Measurements from ENCODE around the gene KIAA1755.

Gene KIAA1755

DNA sequence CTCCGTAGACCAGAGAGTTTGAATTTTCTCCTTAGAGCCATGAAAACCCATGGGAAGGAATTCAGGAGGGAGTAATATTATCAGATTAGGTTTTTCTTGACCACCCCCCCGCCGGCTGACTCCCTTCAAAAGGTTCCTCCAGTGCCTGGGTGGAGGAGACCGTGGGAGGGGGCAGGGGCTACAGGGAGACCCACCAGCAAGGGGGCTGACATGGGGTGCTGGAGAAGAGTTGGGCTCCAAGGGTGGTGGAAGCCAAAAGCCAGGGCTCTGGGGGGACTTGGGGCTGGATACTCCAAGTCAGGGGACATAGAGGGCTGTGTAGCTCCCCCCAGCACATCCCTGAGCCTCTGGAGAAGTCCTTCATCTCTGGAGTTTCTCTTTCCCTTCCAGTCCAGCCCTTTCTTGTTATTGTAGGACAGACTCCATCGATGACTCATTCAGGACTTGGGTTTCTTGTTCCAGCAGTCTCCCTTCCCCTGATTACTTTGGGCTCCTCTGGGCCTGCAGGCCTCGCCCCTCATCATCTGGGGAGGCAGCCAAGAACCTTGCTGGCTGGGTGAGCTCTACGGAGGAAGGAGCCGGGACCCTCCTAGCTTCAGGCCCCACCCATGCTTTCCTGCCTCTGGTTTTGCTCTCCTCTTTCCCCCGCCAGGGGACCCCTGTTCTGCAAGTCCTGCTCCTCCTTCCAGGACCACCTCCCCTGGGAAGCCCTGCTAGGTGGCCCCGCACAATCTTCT, 10.5 kb upstream of the KIAA1755 start:
- H3K9me3 ChIP-seq (ENCODE audit: control insufficient read depth, low read length), result no peaks in the 10 kb centered on the region
- no peak overlapping the region for H3K4me2 ChIP-seq (ENCODE audit: low read length)
- no peak overlapping the region for H2AFZ ChIP-seq
- no peaks in the 10 kb centered on the region for H3K79me2 ChIP-seq
- no peak overlapping the region for H3K27ac ChIP-seq
- H3K9ac ChIP-seq, result no peak overlapping the region
- H3K27me3 ChIP-seq (ENCODE audit: control insufficient read depth, insufficient read depth, low read length), result no peaks in the 10 kb centered on the region
- H3K4me3 ChIP-seq (ENCODE audit: low read depth, low read length), result no peak overlapping the region
- no peaks in the 10 kb centered on the region for H3K36me3 ChIP-seq (ENCODE audit: control insufficient read depth, insufficient read depth, low read length)
- TF ChIP-seq, protein P1, sequence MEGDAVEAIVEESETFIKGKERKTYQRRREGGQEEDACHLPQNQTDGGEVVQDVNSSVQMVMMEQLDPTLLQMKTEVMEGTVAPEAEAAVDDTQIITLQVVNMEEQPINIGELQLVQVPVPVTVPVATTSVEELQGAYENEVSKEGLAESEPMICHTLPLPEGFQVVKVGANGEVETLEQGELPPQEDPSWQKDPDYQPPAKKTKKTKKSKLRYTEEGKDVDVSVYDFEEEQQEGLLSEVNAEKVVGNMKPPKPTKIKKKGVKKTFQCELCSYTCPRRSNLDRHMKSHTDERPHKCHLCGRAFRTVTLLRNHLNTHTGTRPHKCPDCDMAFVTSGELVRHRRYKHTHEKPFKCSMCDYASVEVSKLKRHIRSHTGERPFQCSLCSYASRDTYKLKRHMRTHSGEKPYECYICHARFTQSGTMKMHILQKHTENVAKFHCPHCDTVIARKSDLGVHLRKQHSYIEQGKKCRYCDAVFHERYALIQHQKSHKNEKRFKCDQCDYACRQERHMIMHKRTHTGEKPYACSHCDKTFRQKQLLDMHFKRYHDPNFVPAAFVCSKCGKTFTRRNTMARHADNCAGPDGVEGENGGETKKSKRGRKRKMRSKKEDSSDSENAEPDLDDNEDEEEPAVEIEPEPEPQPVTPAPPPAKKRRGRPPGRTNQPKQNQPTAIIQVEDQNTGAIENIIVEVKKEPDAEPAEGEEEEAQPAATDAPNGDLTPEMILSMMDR (IDR thresholded peaks at IDR 0.05), result no peak
- no peaks in the 10 kb centered on the region for H3K4me1 ChIP-seq

DNA sequence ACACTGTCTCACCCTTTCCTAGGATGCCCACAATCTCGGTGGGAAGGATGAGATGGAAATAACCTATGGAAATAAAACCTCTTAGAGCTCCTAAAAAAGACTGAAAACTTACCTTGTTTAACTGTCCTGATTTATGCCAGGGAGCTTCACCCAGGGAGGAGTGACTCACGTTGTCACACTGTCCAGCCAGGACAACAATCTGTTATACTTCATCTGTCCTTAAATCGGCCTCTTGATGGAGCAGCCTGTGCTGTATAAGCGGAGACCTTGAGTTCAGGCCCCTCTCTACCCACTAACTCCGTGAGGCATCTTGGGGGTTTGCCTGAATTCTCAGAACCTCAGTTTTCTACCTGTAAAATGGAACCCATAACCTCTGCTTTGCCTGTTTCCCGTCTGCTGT, 9.2 kb upstream of the KIAA1755 start:
- Histone ChIP-seq H2AFZ (no peak overlapping the region), H3K9ac (no peak overlapping the region), H3K27ac (no peak overlapping the region), H3K4me2 (ENCODE audit: low read length) (no peak overlapping the region), H3K9me3 (ENCODE audit: control insufficient read depth, low read length) (no peaks in the 10 kb centered on the region), H3K79me2 (no peaks in the 10 kb centered on the region), H3K4me1 (no peaks in the 10 kb centered on the region), H3K4me3 (ENCODE audit: low read depth, low read length) (no peak overlapping the region), H3K36me3 (ENCODE audit: control insufficient read depth, insufficient read depth, low read length) (no peaks in the 10 kb centered on the region), H3K27me3 (ENCODE audit: control insufficient read depth, insufficient read depth, low read length) (no peaks in the 10 kb centered on the region)
- TF ChIP-seq, protein P1 (IDR thresholded peaks at IDR 0.05), result no peak

DNA sequence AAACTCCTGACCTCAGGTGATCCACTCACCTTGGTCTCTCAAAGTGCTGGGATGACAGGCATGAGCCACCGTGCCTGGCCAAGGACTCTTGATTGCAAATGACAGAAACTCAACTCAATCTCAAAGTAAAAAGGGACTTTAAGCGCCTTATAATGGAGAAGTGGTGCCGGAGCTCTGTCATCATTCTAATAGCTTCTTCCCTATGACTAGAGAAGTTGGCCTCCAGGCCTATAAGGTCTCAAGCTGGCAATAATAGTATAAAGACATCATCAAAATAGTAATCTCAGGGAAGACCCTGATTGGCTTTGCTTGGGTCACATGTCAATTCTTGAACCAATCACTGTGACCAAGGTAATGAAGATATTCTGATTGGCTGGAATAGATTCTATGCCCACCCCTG, 8.5 kb upstream of the KIAA1755 start:
- Histone ChIP-seq H3K27ac (no peak overlapping the region), H3K9ac (no peak overlapping the region), H3K4me1 (no peaks in the 10 kb centered on the region), H3K9me3 (ENCODE audit: control insufficient read depth, low read length) (no peaks in the 10 kb centered on the region), H2AFZ (no peak overlapping the region), H3K4me3 (ENCODE audit: low read depth, low read length) (no peak overlapping the region), H3K79me2 (no peaks in the 10 kb centered on the region), H3K36me3 (ENCODE audit: control insufficient read depth, insufficient read depth, low read length) (no peaks in the 10 kb centered on the region), H3K27me3 (ENCODE audit: control insufficient read depth, insufficient read depth, low read length) (no peaks in the 10 kb centered on the region), H3K4me2 (ENCODE audit: low read length) (no peak overlapping the region)
- TF ChIP-seq, protein P1 (IDR thresholded peaks at IDR 0.05), result no peak

DNA sequence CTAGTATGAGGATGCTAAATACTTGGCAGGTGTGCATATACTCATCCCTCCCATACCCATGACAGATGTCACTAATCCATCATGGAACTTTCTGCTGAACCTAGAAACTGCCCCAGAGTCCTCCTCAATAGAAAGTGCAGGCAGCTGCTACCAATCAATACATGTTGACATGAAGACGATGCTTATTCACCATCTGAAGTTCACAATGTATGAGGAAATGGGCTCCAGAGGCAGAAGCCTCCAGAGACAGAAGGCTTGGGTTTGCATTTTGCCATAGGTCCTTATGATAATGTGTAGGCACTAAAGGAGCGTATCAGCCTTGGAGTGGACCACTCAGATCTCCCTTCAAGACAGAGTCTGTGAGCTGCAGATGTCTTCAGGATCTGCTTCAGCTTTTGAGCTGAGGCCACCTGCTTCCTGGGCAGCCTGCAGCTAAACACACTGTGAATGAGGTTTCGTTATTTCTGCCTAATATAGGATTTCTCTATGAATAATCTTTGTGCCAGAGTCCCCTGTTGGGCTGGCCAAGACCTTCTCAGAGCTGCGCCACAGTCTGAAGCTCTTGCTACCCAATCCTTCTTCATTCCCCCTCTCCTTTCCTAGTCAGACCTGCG, 7.5 kb upstream of the KIAA1755 start:
- Histone ChIP-seq H3K9me3 (ENCODE audit: control insufficient read depth, low read length) (no peaks in the 10 kb centered on the region), H3K4me1 (no peaks in the 10 kb centered on the region), H3K36me3 (ENCODE audit: control insufficient read depth, insufficient read depth, low read length) (no peaks in the 10 kb centered on the region), H3K27ac (no peak overlapping the region), H2AFZ (no peak overlapping the region), H3K4me2 (ENCODE audit: low read length) (no peak overlapping the region), H3K79me2 (no peaks in the 10 kb centered on the region), H3K9ac (no peak overlapping the region), H3K27me3 (ENCODE audit: control insufficient read depth, insufficient read depth, low read length) (no peaks in the 10 kb centered on the region), H3K4me3 (ENCODE audit: low read depth, low read length) (no peak overlapping the region)
- TF ChIP-seq, protein P1 (IDR thresholded peaks at IDR 0.05), result no peak

DNA sequence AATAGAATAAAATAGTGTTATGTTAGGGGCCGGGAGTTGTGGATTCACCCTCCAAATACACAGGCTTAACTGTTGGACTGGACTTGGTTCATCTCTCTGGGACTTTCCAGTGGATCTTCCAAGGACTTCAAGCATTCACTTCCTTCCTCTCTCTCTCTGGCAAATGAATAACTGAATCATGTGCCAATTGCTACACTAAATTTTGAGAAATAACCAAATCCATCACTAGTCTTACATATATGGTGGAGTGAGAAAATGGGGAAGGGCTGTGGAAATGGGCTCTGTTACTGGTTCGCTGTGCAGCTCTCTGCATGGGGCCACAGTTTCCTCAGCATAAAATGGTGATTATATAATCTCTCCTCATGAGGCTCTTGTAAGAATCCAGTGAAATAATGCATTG, 6.8 kb upstream of the KIAA1755 start:
- TF ChIP-seq, protein P1 (IDR thresholded peaks at IDR 0.05), result no peak
- Histone ChIP-seq H2AFZ (no peak overlapping the region), H3K79me2 (no peaks in the 10 kb centered on the region), H3K4me1 (no peaks in the 10 kb centered on the region), H3K27ac (no peak overlapping the region), H3K9me3 (ENCODE audit: control insufficient read depth, low read length) (no peaks in the 10 kb centered on the region), H3K36me3 (ENCODE audit: control insufficient read depth, insufficient read depth, low read length) (no peaks in the 10 kb centered on the region), H3K9ac (no peak overlapping the region), H3K4me2 (ENCODE audit: low read length) (no peak overlapping the region), H3K27me3 (ENCODE audit: control insufficient read depth, insufficient read depth, low read length) (no peaks in the 10 kb centered on the region), H3K4me3 (ENCODE audit: low read depth, low read length) (no peak overlapping the region)
